Activated T-helper 1 cell treated with anti-CD3 and anti-CD28 coated beads, Interleukin-2, amount 50 U/mL, for 16 hours (primary cell): ENCODE data around the gene NKX6-2.
"Not testable (repeated sequence)": the region's sequence is repeated elsewhere in the genome, so short reads cannot be mapped to it uniquely, and the experiment has no call there.

Experiments used
- DNase-seq, 2 donors: peaks; one replicate each; pipeline ENCODE4 v3.0.0-alpha.2; 2020; ENCODE audit warnings: low read depth in 1 of 2, low spot score in 1 of 2

Gene NKX6-2

GRCh38 chr10:132797986-132798385, 12.0 kb upstream of the NKX6-2 start:
- DNase-seq = not testable (repeated sequence)

GRCh38 chr10:132796846-132797245, 10.9 kb upstream of the NKX6-2 start:
- DNase-seq = no peak

- no peak for DNase-seq
These were observed 8.2 kb upstream of the NKX6-2 start for GRCh38 chr10:132793871-132794849.

GRCh38 chr10:132793213-132793612, 7.3 kb upstream of the NKX6-2 start:
- no peak for DNase-seq

GRCh38 chr10:132792796-132793195, 6.8 kb upstream of the NKX6-2 start:
- DNase-seq = no peak

GRCh38 chr10:132792099-132792498, 6.2 kb upstream of the NKX6-2 start:
- not testable (repeated sequence) for DNase-seq

GRCh38 chr10:132790934-132791829, 5.2 kb upstream of the NKX6-2 start:
- no peak for DNase-seq

- DNase-seq = no peak
These were observed 4.5 kb upstream of the NKX6-2 start for GRCh38 chr10:132790470-132790869.

- DNase-seq = no peak
These were observed 3.8 kb upstream of the NKX6-2 start for GRCh38 chr10:132789659-132790148.

- DNase-seq = no peak
These were observed 2.9 kb upstream of the NKX6-2 start for GRCh38 chr10:132788831-132789219.

GRCh38 chr10:132788180-132788830, 2.4 kb upstream of the NKX6-2 start:
- DNase-seq = no peak

GRCh38 chr10:132787495-132788179, 1.7 kb upstream of the NKX6-2 start:
- DNase-seq = no peak

- no peak for DNase-seq
These were observed 1.0 kb upstream of the NKX6-2 start for GRCh38 chr10:132786884-132787494.

GRCh38 chr10:132786476-132786883, 533 bp upstream of the NKX6-2 start:
- DNase-seq = no peak

GRCh38 chr10:132784866-132785722, 853 bp downstream of the NKX6-2 start:
- DNase-seq = no peak

GRCh38 chr10:132783940-132784865, 1.7 kb downstream of the NKX6-2 start:
- no peak for DNase-seq

GRCh38 chr10:132783165-132783939, 2.6 kb downstream of the NKX6-2 start:
- DNase-seq = no peak
